ENCODE measurements around the gene KIF3A. TPM values are rescaled to one million over a fixed set of nuclear protein-coding genes. Genes with fewer than 3 reads are reported as not detected.

The KIF3A gene
- total RNA-seq, 1 experiment from 2014 or later: 13.2 TPM

- Histone ChIP-seq H3K27me3 (ENCODE audit: insufficient read depth, low read length) (no peaks in the 10 kb centered on the region), H3K27ac (ENCODE audit: insufficient read length, low read depth, low read length) (no peak overlapping the region), H2AK5ac (ENCODE audit: insufficient read length, low read length) (no peak overlapping the region), H2BK5ac (ENCODE audit: insufficient read length, low read length) (no peak overlapping the region), H3K23ac (ENCODE audit: insufficient read length, low read depth, low read length) (no peak overlapping the region), H3K9ac (ENCODE audit: extremely low read depth, insufficient read length, low read length) (no peak overlapping the region), H3K79me1 (ENCODE audit: insufficient read depth, low read depth, low read length, poor library complexity, severe bottlenecking) (no peaks in the 10 kb centered on the region), H2AFZ (ENCODE audit: low read length) (no peak overlapping the region), H3T11ph (ENCODE audit: low read length) (no peak overlapping the region), H4K20me1 (ENCODE audit: control insufficient read depth, insufficient read depth, insufficient read length) (peaks cover 3% of the 10 kb centered on the region), H3K4ac (ENCODE audit: low read depth, low read length) (no peak overlapping the region), H2BK15ac (ENCODE audit: low read depth, low read length) (no peak overlapping the region), H3K14ac (ENCODE audit: insufficient read depth, low read length) (no peak overlapping the region), H4K8ac (replicated peaks; ENCODE audit: insufficient read length, low read depth, low read length) (no peak overlapping the region), H3K4me1 (ENCODE audit: insufficient read depth, low read length) (no peaks in the 10 kb centered on the region), H2BK120ac (ENCODE audit: low read depth, low read length, poor library complexity, severe bottlenecking) (no peak overlapping the region), H4K5ac (ENCODE audit: insufficient read length, low read depth, low read length) (no peak overlapping the region), H4K91ac (ENCODE audit: insufficient read length, low read depth, low read length) (no peak overlapping the region), H3K9me3 (ENCODE audit: control insufficient read depth, low read depth, low read length) (no peaks in the 10 kb centered on the region), H3K56ac (ENCODE audit: insufficient read length, low read depth, low read length) (no peak overlapping the region), H3K23me2 (ENCODE audit: insufficient read length, low read depth, low read length, poor library complexity, severe bottlenecking) (no peaks in the 10 kb centered on the region), H3K18ac (ENCODE audit: insufficient read length, low read depth, low read length) (no peak overlapping the region), H2BK12ac (ENCODE audit: insufficient read length, low read depth, low read length) (no peak overlapping the region), H2BK20ac (ENCODE audit: low read depth, low read length, poor library complexity, severe bottlenecking) (no peak overlapping the region), H3K79me2 (ENCODE audit: insufficient read depth, low read length) (no peaks in the 10 kb centered on the region), H3K4me2 (ENCODE audit: insufficient read depth, insufficient read length, low read length) (no peak overlapping the region)
- no peaks in the 10 kb centered on the region; the same call in 1 of the 2 replicates for H3K27me3 Mint-ChIP-seq (ENCODE audit: low read depth)
- H3K27ac Mint-ChIP-seq: no peak overlapping the region
- H3K36me3 Mint-ChIP-seq (ENCODE audit: insufficient read depth in 1 of 3, low read depth in 3 of 3): no peaks in the 10 kb centered on the region
- WGBS (ENCODE audit: extremely low coverage, insufficient read length, low lambda C conversion rate): no CpG with 5 or more reads among the region's 2 CpGs
- no peak for DNase-seq
- H3K4me1 Mint-ChIP-seq: peaks cover 4 to 8% of the 10 kb centered on the region in 2 experiments; a peak in 1 of 4 replicates
- no peak overlapping the region for H3K4me3 Mint-ChIP-seq
- no peak for TF ChIP-seq CTCF (conservative IDR thresholded peaks at IDR 0.05)
- H3K9me3 Mint-ChIP-seq: no peaks in the 10 kb centered on the region
Measured at GRCh38 chr5:132681476-132681831, 55.9 kb downstream of the KIF3A start.
